ENCODE measurements around the gene SWAP70.
A peak's percentile ranks its signal among the peaks of the same experiment; 100 is the strongest.

The SWAP70 gene

GRCh38 chr11:9750551-9750950, 86.7 kb downstream of the SWAP70 start:
- H2AK5ac ChIP-seq (ENCODE audit: low read length): no peak overlapping the region
- no peak overlapping the region for H3K18ac ChIP-seq (ENCODE audit: low read length)
- H4K8ac ChIP-seq (ENCODE audit: low read depth, low read length): peak overlapping the region; percentile 14
- no peak overlapping the region for H3K4me2 ChIP-seq (ENCODE audit: low read length)
- H2BK12ac ChIP-seq (ENCODE audit: low read length): no peak overlapping the region
- no peak overlapping the region for H2BK5ac ChIP-seq (ENCODE audit: low read depth, low read length, poor library complexity)
- H3K23ac ChIP-seq (ENCODE audit: low read length): no peak overlapping the region
- no peak overlapping the region for H2AFZ ChIP-seq (ENCODE audit: insufficient read depth, low read length, poor library complexity)
- no peaks in the 10 kb centered on the region for H3K27me3 ChIP-seq (ENCODE audit: insufficient read depth, low read length)
- H2BK120ac ChIP-seq (ENCODE audit: insufficient read depth, low read length, poor library complexity): no peak overlapping the region
- no peaks in the 10 kb centered on the region for H3K9me3 ChIP-seq (ENCODE audit: insufficient read depth, low read depth, low read length)
- no CpG with 5 or more reads among the region's 4 CpGs for WGBS (ENCODE audit: extremely low coverage, insufficient coverage, insufficient read length)
- no peak overlapping the region for H3K4me3 ChIP-seq (ENCODE audit: low read depth, low read length)
- no peak overlapping the region for H3K9ac ChIP-seq (ENCODE audit: low read length)
- H4K91ac ChIP-seq (ENCODE audit: low read depth, low read length): no peak overlapping the region
- no peaks in the 10 kb centered on the region for H3K79me2 ChIP-seq (ENCODE audit: control insufficient read depth, insufficient read depth, low read length, poor library complexity)
- H3K14ac ChIP-seq (ENCODE audit: low read length): no peak overlapping the region
- H3K4me1 ChIP-seq (ENCODE audit: control insufficient read depth in 1 of 2, insufficient read depth in 2 of 2, low read length in 2 of 2): peaks cover 2 to 3% of the 10 kb centered on the region in 2 experiments
- no peak overlapping the region for H3K27ac ChIP-seq (ENCODE audit: low read depth, low read length)
- no peak overlapping the region for H3K4ac ChIP-seq (ENCODE audit: low read depth, low read length)
- H3K36me3 ChIP-seq (ENCODE audit: control insufficient read depth in 1 of 2, insufficient read depth in 2 of 2, low read length in 2 of 2): peaks cover 13 to 25% of the 10 kb centered on the region in 2 experiments
- no peak overlapping the region for H4K12ac ChIP-seq (ENCODE audit: low read depth, low read length)
- H3K79me1 ChIP-seq (ENCODE audit: low read length): peaks cover 2% of the 10 kb centered on the region
- DNase-seq: peak; percentile 90 to 96

GRCh38 chr11:9752091-9752490, 88.2 kb downstream of the SWAP70 start:
- DNase-seq: peak; percentile 27 to 41
- Histone ChIP-seq H4K91ac (ENCODE audit: low read depth, low read length) (no peak overlapping the region), H3K23ac (ENCODE audit: low read length) (no peak overlapping the region), H3K79me1 (ENCODE audit: low read length) (peaks cover 10% of the 10 kb centered on the region), H2AK5ac (ENCODE audit: low read length) (no peak overlapping the region), H4K8ac (ENCODE audit: low read depth, low read length) (no peak overlapping the region), H3K4me1 (ENCODE audit: control insufficient read depth in 1 of 2, insufficient read depth in 2 of 2, low read length in 2 of 2) (peaks cover 15 to 19% of the 10 kb centered on the region in 2 experiments), H3K9me3 (ENCODE audit: insufficient read depth, low read depth, low read length) (no peaks in the 10 kb centered on the region), H2BK12ac (ENCODE audit: low read length) (no peak overlapping the region), H2BK120ac (ENCODE audit: insufficient read depth, low read length, poor library complexity) (no peak overlapping the region), H3K4ac (ENCODE audit: low read depth, low read length) (no peak overlapping the region), H3K79me2 (ENCODE audit: control insufficient read depth, insufficient read depth, low read length, poor library complexity) (no peaks in the 10 kb centered on the region), H3K27ac (ENCODE audit: low read depth, low read length) (no peak overlapping the region), H4K12ac (ENCODE audit: low read depth, low read length) (no peak overlapping the region), H3K27me3 (ENCODE audit: insufficient read depth, low read length) (no peaks in the 10 kb centered on the region), H3K14ac (ENCODE audit: low read length) (no peak overlapping the region), H2BK5ac (ENCODE audit: low read depth, low read length, poor library complexity) (no peak overlapping the region), H3K4me2 (ENCODE audit: low read length) (no peak overlapping the region), H3K9ac (ENCODE audit: low read length) (no peak overlapping the region), H3K4me3 (ENCODE audit: low read depth, low read length) (no peak overlapping the region), H2AFZ (ENCODE audit: insufficient read depth, low read length, poor library complexity) (no peak overlapping the region), H3K18ac (ENCODE audit: low read length) (no peak overlapping the region), H3K36me3 (ENCODE audit: control insufficient read depth in 1 of 2, insufficient read depth in 2 of 2, low read length in 2 of 2) (peaks cover 9 to 17% of the 10 kb centered on the region in 2 experiments)
- WGBS (ENCODE audit: extremely low coverage, insufficient coverage, insufficient read length): no CpG with 5 or more reads among the region's 3 CpGs

- Histone ChIP-seq H4K8ac (ENCODE audit: low read depth, low read length) (no peak overlapping the region), H3K27me3 (ENCODE audit: insufficient read depth, low read length) (no peaks in the 10 kb centered on the region), H3K23ac (ENCODE audit: low read length) (no peak overlapping the region), H2BK5ac (ENCODE audit: low read depth, low read length, poor library complexity) (no peak overlapping the region), H3K9ac (ENCODE audit: low read length) (no peak overlapping the region), H2BK12ac (ENCODE audit: low read length) (no peak overlapping the region), H3K4me1 (ENCODE audit: control insufficient read depth in 1 of 2, insufficient read depth in 2 of 2, low read length in 2 of 2) (peaks cover 18 to 22% of the 10 kb centered on the region in 2 experiments), H4K12ac (ENCODE audit: low read depth, low read length) (no peak overlapping the region), H4K91ac (ENCODE audit: low read depth, low read length) (no peak overlapping the region), H3K4me3 (ENCODE audit: low read depth, low read length) (no peak overlapping the region), H3K14ac (ENCODE audit: low read length) (no peak overlapping the region), H3K18ac (ENCODE audit: low read length) (no peak overlapping the region), H3K27ac (ENCODE audit: low read depth, low read length) (no peak overlapping the region), H3K36me3 (ENCODE audit: control insufficient read depth in 1 of 2, insufficient read depth in 2 of 2, low read length in 2 of 2) (peaks cover 9 to 13% of the 10 kb centered on the region in 2 experiments), H2AK5ac (ENCODE audit: low read length) (no peak overlapping the region), H3K4me2 (ENCODE audit: low read length) (no peak overlapping the region), H2BK120ac (ENCODE audit: insufficient read depth, low read length, poor library complexity) (no peak overlapping the region), H3K4ac (ENCODE audit: low read depth, low read length) (no peak overlapping the region), H2AFZ (ENCODE audit: insufficient read depth, low read length, poor library complexity) (no peak overlapping the region), H3K79me2 (ENCODE audit: control insufficient read depth, insufficient read depth, low read length, poor library complexity) (no peaks in the 10 kb centered on the region), H3K9me3 (ENCODE audit: insufficient read depth, low read depth, low read length) (no peaks in the 10 kb centered on the region), H3K79me1 (ENCODE audit: low read length) (peaks cover 14% of the 10 kb centered on the region)
- no CpG with 5 or more reads among the region's 3 CpGs for WGBS (ENCODE audit: extremely low coverage, insufficient coverage, insufficient read length)
- no peak for DNase-seq
Observed at GRCh38 chr11:9753021-9753420, 89.1 kb downstream of the SWAP70 start.

GRCh38 chr11:9754010-9754471, 90.2 kb downstream of the SWAP70 start:
- Histone ChIP-seq H3K4me1 (ENCODE audit: control insufficient read depth in 1 of 2, insufficient read depth in 2 of 2, low read length in 2 of 2) (peaks cover 19 to 24% of the 10 kb centered on the region in 2 experiments), H3K18ac (ENCODE audit: low read length) (no peak overlapping the region), H3K36me3 (ENCODE audit: control insufficient read depth in 1 of 2, insufficient read depth in 2 of 2, low read length in 2 of 2) (peaks cover 5 to 6% of the 10 kb centered on the region in 2 experiments), H3K23ac (ENCODE audit: low read length) (no peak overlapping the region), H2AK5ac (ENCODE audit: low read length) (no peak overlapping the region), H3K9ac (ENCODE audit: low read length) (no peak overlapping the region), H3K14ac (ENCODE audit: low read length) (no peak overlapping the region), H4K91ac (ENCODE audit: low read depth, low read length) (no peak overlapping the region), H3K27ac (ENCODE audit: low read depth, low read length) (no peak overlapping the region), H3K9me3 (ENCODE audit: insufficient read depth, low read depth, low read length) (no peaks in the 10 kb centered on the region), H2BK12ac (ENCODE audit: low read length) (no peak overlapping the region), H2AFZ (ENCODE audit: insufficient read depth, low read length, poor library complexity) (no peak overlapping the region), H4K8ac (ENCODE audit: low read depth, low read length) (no peak overlapping the region), H3K4me3 (ENCODE audit: low read depth, low read length) (no peak overlapping the region), H2BK5ac (ENCODE audit: low read depth, low read length, poor library complexity) (no peak overlapping the region), H2BK120ac (ENCODE audit: insufficient read depth, low read length, poor library complexity) (no peak overlapping the region), H3K4me2 (ENCODE audit: low read length) (no peak overlapping the region), H3K27me3 (ENCODE audit: insufficient read depth, low read length) (no peaks in the 10 kb centered on the region), H3K4ac (ENCODE audit: low read depth, low read length) (no peak overlapping the region), H3K79me2 (ENCODE audit: control insufficient read depth, insufficient read depth, low read length, poor library complexity) (peaks cover 5% of the 10 kb centered on the region), H3K79me1 (ENCODE audit: low read length) (peaks cover 24% of the 10 kb centered on the region), H4K12ac (ENCODE audit: low read depth, low read length) (no peak overlapping the region)
- no CpG with 5 or more reads among the region's 3 CpGs for WGBS (ENCODE audit: extremely low coverage, insufficient coverage, insufficient read length)
- DNase-seq: peak; percentile 42 to 44
